Measurements from ENCODE around the gene PNPLA8. TPM values are rescaled to one million over a fixed set of nuclear protein-coding genes. Genes with fewer than 3 reads are reported as not detected.

PNPLA8 gene
- total RNA-seq, 4 donors from 2014 or later = 28.0 to 49.2 (median 37.8) TPM

DNA sequence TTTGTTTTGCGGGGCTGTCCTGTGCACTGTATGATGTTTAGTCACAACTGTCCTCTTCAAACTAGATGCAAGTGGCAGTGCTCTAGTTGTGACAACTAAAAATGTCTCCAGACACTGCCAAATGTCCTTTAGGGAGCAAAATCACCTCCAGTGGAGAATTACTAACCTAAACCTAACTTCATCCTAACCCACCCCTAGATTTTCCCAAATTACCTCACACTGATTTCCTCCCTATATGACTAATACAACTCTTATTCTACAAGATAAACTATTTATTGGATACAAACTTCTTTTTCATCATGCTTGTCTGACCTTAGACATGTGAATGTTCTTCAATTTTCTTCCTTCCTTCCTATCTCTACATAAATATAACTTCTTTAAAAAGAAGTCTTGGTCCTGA is 26.4 kb downstream of the PNPLA8 start:
- peaks cover 0 to 9% (median 0%) of the 10 kb centered on the region in 4 donors for H3K4me1 ChIP-seq
- 69% methylated on average over 1 of the region's 1 CpG for WGBS, 2 donors
- H3K27ac ChIP-seq = no peak overlapping the region
- H3K36me3 ChIP-seq = peaks cover 0 to 35% (median 0%) of the 10 kb centered on the region in 3 donors
- H3K27me3 ChIP-seq = no peaks in the 10 kb centered on the region
- no peaks in the 10 kb centered on the region for H3K9me3 ChIP-seq
- TF ChIP-seq POLR2A (IDR thresholded peaks at IDR 0.05) (no peak), EP300 (IDR thresholded peaks at IDR 0.05) (no peak)
- TF ChIP-seq, protein P1, sequence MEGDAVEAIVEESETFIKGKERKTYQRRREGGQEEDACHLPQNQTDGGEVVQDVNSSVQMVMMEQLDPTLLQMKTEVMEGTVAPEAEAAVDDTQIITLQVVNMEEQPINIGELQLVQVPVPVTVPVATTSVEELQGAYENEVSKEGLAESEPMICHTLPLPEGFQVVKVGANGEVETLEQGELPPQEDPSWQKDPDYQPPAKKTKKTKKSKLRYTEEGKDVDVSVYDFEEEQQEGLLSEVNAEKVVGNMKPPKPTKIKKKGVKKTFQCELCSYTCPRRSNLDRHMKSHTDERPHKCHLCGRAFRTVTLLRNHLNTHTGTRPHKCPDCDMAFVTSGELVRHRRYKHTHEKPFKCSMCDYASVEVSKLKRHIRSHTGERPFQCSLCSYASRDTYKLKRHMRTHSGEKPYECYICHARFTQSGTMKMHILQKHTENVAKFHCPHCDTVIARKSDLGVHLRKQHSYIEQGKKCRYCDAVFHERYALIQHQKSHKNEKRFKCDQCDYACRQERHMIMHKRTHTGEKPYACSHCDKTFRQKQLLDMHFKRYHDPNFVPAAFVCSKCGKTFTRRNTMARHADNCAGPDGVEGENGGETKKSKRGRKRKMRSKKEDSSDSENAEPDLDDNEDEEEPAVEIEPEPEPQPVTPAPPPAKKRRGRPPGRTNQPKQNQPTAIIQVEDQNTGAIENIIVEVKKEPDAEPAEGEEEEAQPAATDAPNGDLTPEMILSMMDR (IDR thresholded peaks at IDR 0.05) = no peak
- no peak for DNase-seq (ENCODE audit: low spot score in 2 of 2)
- no peak overlapping the region for H3K4me3 ChIP-seq

DNA sequence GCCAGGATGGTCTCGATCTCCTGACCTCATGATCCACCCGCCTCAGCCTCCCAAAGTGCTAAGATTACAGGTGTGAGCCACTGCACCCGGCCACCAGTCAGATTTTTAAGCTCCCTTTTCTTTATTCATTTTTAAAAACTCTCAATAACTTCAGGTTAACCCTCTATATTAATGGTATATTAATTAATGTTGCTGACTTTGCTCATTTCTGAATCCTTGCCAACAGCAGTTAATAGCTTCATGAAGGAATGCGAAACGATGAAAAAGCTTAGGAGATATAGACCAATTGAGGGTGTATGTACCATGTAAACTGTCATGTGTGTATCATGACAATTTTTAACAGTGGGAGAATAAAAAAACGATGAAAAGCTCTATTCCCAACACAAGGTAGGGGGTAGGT is 27.5 kb downstream of the PNPLA8 start:
- H3K27ac ChIP-seq = no peak overlapping the region
- TF ChIP-seq, protein P1 (IDR thresholded peaks at IDR 0.05) = no peak
- no peak for TF ChIP-seq POLR2A (IDR thresholded peaks at IDR 0.05)
- no peak for TF ChIP-seq EP300 (IDR thresholded peaks at IDR 0.05)
- H3K27me3 ChIP-seq = no peaks in the 10 kb centered on the region
- H3K9me3 ChIP-seq = no peaks in the 10 kb centered on the region
- no peak for DNase-seq (ENCODE audit: low spot score in 2 of 2)
- 89 to 90% methylated on average over 6 of the region's 6 CpGs for WGBS, 2 donors
- no peak overlapping the region for H3K4me3 ChIP-seq
- no peaks in the 10 kb centered on the region for H3K4me1 ChIP-seq
- peaks cover 0 to 39% (median 0%) of the 10 kb centered on the region in 3 donors for H3K36me3 ChIP-seq

DNA sequence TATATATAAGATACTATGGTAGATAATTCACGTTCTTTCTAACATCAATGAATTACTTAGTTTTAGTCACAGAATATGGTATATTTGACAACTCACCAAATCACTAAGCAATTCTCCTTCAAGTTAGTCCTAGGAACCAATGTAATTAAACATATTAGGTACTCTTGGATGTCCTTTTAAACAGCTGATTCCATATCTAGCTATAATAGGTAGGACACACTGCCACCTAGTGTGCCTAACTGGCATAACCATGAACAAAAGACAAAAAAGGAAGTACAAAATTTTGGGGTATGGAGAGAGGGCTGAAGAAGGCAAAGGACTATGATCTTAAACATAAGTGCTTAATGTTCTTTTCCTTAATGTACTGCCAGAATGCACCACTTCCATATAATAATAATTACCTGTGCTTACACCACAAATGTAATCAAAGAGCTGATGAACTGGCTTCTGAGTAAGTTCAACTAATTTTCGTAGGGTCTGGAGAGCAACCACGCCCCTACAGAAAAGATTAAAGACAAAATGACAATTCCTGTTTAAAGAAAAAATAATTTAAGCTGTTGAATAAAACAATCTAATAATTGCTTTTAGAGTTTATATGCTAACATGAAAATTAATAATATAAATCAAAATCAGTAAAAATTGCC is 28.7 kb downstream of the PNPLA8 start:
- TF ChIP-seq POLR2A (IDR thresholded peaks at IDR 0.05) = no peak
- TF ChIP-seq, protein P1 (IDR thresholded peaks at IDR 0.05) = peak; percentile 66 to 83 (median 73)
- Histone ChIP-seq H3K4me1 (no peaks in the 10 kb centered on the region), H3K9me3 (no peaks in the 10 kb centered on the region), H3K36me3 (peaks cover 0 to 44% (median 0%) of the 10 kb centered on the region in 3 donors), H3K27ac (no peak overlapping the region), H3K27me3 (no peaks in the 10 kb centered on the region), H3K4me3 (no peak overlapping the region)
- 90 to 94% methylated on average over 3 of the region's 3 CpGs for WGBS, 2 donors
- peak; percentile 27 to 80 for DNase-seq (ENCODE audit: low spot score in 2 of 2)

DNA sequence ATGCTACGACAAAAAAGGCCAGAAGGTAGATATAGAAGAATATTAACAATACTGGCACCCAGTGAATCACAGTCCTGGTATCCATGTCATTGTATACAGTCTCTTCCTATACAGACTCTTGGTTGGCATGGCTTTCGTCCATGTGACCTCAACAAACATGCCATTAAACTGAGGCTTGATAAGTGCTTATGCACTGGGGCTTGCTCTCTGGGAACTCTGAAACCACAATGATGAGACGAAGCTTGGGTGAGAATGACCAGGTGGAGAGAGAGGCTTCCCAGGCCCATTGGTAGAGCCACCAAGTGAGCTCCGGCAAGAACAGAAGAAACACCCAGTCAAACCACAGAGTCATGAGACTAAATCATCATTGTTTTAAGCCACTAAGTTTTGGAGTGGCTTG is 33.2 kb downstream of the PNPLA8 start:
- Histone ChIP-seq H3K4me3 (no peak overlapping the region), H3K27ac (no peak overlapping the region), H3K27me3 (no peaks in the 10 kb centered on the region), H3K36me3 (peaks cover 0 to 37% (median 6%) of the 10 kb centered on the region in 3 donors), H3K9me3 (no peaks in the 10 kb centered on the region), H3K4me1 (no peaks in the 10 kb centered on the region)
- 92 to 95% methylated on average over 4 of the region's 4 CpGs for WGBS, 2 donors
- TF ChIP-seq EP300 (IDR thresholded peaks at IDR 0.05) (no peak), POLR2A (IDR thresholded peaks at IDR 0.05) (no peak)
- TF ChIP-seq, protein P1 (IDR thresholded peaks at IDR 0.05) = no peak
- DNase-seq (ENCODE audit: low spot score in 2 of 2) = no peak

DNA sequence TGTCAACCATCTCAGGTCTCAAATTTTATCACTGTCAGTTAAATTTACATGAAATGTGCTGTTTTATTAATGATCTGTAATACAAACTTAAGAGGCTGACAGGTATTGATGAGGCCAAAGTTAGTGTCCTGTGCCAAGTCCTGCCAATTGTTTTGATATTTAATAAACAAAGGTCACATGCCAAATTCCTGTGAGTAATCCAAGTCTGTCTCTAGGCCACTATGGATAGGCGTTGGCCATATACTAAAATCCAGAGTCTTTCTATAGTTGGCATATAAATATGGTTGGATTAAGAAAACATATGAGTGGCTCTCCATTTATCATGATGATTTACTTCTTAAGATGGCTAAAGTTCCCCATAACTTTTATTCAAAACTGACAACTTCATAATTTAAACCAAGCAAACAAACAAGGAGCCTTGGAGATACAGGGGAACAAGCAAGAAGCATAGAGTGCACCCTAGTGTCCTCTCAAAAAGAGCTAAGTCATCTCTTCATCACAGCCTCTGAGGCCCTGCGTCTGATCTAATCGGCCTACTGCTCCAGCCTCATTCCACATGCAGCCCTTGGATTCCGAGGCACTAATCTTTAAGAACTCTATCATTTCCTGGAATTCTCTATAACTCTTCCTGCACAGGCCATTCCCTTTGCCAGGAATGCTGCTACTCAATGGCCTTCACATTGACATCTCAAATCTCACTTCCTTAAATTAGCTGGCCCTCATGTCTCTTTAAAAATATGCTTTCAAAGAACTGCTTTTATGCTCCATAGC is 37.0 kb downstream of the PNPLA8 start:
- no peaks in the 10 kb centered on the region for H3K27me3 ChIP-seq
- no peaks in the 10 kb centered on the region for H3K9me3 ChIP-seq
- no peak overlapping the region for H3K4me3 ChIP-seq
- H3K27ac ChIP-seq = no peak overlapping the region
- no peaks in the 10 kb centered on the region for H3K4me1 ChIP-seq
- no peak for DNase-seq (ENCODE audit: low spot score in 2 of 2)
- TF ChIP-seq POLR2A (IDR thresholded peaks at IDR 0.05) (no peak), EP300 (IDR thresholded peaks at IDR 0.05) (no peak)
- TF ChIP-seq, protein P1 (IDR thresholded peaks at IDR 0.05) = no peak
- H3K36me3 ChIP-seq = peaks cover 0 to 24% (median 9%) of the 10 kb centered on the region in 3 donors
- WGBS, 2 donors = 87 to 95% methylated on average over 4 of the region's 4 CpGs

Data from tibial nerve (tissue), 4 donors.